Fibroblast of skin of abdomen (primary cell): ENCODE measurements around the gene PLOD2.
A peak's percentile ranks its signal among the peaks of the same experiment; 100 is the strongest.

ENCODE experiments used
- DNase-seq: peaks from one replicate; pipeline ENCODE4 v3.0.0-alpha.2; 2013

PLOD2 gene

DNA sequence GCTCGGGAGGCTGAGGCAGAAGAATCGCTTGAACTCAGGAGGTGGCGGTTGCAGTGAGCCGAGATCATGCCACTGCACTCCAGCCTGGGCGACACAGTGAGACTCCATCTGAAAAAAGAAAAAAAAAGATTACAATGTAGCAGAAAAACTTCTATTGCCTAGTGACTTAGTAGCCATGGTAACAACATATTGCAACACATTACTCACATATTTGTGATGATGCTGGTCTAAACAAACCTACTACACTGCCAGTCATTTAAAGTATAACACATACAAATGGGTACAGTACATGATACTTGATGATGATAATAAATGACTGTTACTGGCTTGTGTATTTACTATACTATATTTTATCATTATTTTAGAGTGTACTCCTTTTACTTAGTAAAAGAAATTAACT lies 125.6 kb downstream of the PLOD2 start:
- DNase-seq, result peak; percentile 16

DNA sequence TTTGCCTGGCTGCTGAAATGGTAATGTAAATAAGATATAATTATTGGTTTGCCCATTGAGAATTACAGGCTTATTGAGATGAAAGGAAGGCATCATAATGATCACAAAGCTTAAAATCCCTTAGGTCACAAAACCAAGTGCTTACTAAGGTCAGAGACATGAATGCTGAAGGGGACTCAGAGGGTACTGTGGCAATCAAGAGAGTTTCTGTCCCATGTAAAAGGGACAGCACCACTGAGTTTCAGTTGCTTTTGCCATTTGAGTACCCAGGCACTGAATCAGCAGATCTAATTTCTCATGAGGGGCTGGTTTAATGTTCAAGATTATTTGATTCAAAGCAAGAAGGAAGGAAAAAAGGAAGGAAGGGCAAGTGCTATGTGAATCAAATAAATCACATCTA lies 127.0 kb downstream of the PLOD2 start:
- no peak for DNase-seq

DNA sequence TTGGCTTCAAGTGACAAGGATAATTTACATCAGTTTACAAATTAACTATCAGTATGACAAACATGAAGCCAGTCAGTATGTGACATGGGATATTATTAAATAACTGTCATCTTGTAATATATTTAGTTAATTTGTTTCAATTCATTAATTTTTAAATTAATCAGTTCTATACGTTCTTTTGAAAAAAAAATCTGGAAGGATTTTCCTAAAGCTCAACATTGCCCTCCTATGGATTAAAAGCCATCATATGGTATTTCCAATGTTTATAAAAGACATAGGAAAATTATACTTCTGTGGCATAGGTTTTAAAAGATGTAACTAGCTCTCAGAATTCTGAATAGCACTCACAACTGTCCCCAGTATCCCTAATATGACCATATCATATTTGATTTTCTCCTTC lies 134.4 kb downstream of the PLOD2 start:
- no peak for DNase-seq

DNA sequence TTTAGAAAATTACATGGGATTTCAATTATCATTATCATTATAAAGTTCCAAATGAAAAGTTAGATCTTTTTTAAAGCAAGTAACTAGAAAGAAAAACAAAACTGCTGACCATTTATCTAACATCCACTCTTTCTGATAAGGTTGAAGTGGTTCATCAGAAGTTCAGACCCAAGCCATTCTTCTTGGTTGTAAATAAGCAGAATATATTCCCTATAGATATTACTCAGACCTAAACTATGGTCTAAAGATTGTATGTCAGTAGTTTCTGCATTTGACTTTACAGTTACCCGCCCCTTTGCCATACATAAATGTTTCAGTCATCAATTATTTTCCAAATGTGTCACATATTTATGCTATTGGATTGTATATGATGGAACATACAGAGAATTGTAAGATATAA lies 136.7 kb downstream of the PLOD2 start:
- no peak for DNase-seq

DNA sequence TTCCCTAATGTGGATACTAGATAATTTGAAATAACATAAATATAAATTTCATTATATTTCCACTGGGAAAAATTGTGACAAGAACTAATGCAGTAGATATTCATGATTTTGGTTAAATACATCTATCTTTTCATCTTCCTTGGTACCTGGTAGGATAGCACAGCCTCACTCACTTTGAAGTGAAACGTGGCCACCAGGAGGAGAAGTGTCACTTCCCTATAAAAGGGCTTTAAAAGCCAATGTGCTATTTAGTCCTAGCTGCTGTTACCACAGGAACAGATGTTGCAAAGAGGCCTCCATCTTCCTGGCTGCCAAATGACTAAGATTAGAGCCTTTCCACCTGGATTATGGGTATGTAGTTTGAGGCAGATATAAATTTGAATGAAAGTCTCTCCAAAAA lies 140.0 kb downstream of the PLOD2 start:
- DNase-seq, result no peak

DNA sequence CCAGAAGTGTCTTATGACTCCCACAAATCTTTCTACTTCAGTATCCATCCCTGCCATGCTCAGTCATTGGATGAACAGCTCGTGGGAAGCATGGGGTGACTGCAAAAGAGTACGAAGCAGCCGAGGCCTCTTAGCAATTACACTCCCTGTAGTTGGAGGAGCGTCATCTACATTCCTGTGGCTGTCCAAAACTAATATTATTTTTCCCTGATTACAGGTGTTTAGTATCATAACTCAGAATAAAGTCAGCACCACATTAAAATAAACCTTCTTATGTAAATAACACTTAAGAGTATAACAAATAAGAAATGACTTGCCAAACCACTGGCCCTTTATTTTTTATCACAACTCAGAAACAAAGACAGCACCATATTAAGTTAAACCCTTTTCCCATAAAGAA lies 141.5 kb downstream of the PLOD2 start:
- no peak for DNase-seq
